Ovary (tissue), 9 donors: ENCODE results near the gene CTNNBIP1. TPM values are rescaled to one million over a fixed set of nuclear protein-coding genes. Genes with fewer than 3 reads are reported as not detected.

Source experiments
- DNase-seq, 5 donors: peaks; one replicate each; pipeline ENCODE4 v3.0.0-alpha.2; 2019 to 2020
- H3K27ac ChIP-seq, 2 donors: fragments of 200-600 bp; one replicate each; pipeline versions ENCODE4 v1.5.1 to v1.8.0; 2019 to 2022
- H3K27me3 ChIP-seq: fragments of 200-600 bp; one replicate; pipeline ENCODE4 v1.8.0; 2022
- H3K36me3 ChIP-seq: fragments of 200-600 bp; sonication (generic); one replicate; pipeline ENCODE4 v1.5.1; 2019
- H3K4me1 ChIP-seq: one replicate; pipeline ENCODE4 v1.8.1; 2013; ENCODE audit warnings: mild to moderate bottlenecking, moderate library complexity; ENCODE audit not compliant: insufficient read depth
- H3K4me3 ChIP-seq: fragments of 200-600 bp; sonication (generic); one replicate; pipeline ENCODE4 v1.5.1; 2017
- H3K9me3 ChIP-seq, 2 donors: fragments of 200-600 bp in 1 of 2; sonication (generic) in 1 of 2; one replicate each; pipeline versions ENCODE4 v1.5.1 to v1.8.1; 2013 to 2019; ENCODE audit warnings: mild to moderate bottlenecking in 1 of 2, moderate library complexity in 1 of 2
- EP300 ChIP-seq: sonication (generic); formaldehyde crosslinking; IDR thresholded peaks from one replicate; pipeline ENCODE4 v1.6.1; 2017; ENCODE audit warnings: antibody characterized with exemption
- POLR2A ChIP-seq: fragments of 450-650 bp; IDR thresholded peaks from one replicate; pipeline ENCODE4 v1.6.1; 2017; ENCODE audit warnings: antibody characterized with exemption, mild to moderate bottlenecking, moderate library complexity
- WGBS, 3 donors: extraction: QIAGEN DNeasy Blood & Tissue Kit in 1 of 3; methylation state at CpG; one replicate each; pipeline versions ENCODE4 v1.1.5 to v1.1.7; 2013 to 2017; 5-methylcytosine and 5-hydroxymethylcytosine counted together
- intact Hi-C, 4 donors: fragments of 100-400 bp; cut with DNase I; formaldehyde crosslinking; loops; one replicate each; pipeline versions ENCODE4 v1.11.0 to v1.15.1; 2022 to 2023
- polyA plus RNA-seq, 2 donors: library from polyadenylated mRNA; stranded (reverse); fragments of 200-250 nt in 1 of 2; fragments of 350-450 nt in 1 of 2; fragmentation: Illumina TruSeq in 1 of 2; extraction: RNeasy Lipid Tissue Mini Kit (QIAGEN cat#74804) in 1 of 2; gene quantifications; one replicate each; pipeline ENCODE4 v1.2.3, GENCODE V29; 2013 to 2014
- total RNA-seq, 7 donors: library from RNA; depleted of rRNA in 2 of 7; stranded (reverse); fragments of >200 nt in 2 of 7; fragmentation: NEBNext Ultra II Directional in 3 of 7; extraction: Animal tissue kit (Norgen Biotek cat#: 25700) in 3 of 7; gene quantifications; one replicate each; pipeline versions ENCODE4 v1.1.0 to v1.2.4, GENCODE V29; 2016 to 2023
- TF ChIP-seq, protein P1 (sequence below), 3 donors: fragments of 450-650 bp in 2 of 3; fragments of 200-600 bp in 1 of 3; IDR thresholded peaks; one replicate each; pipeline versions ENCODE4 v1.5.1 to v1.8.0; 2016 to 2022; ENCODE audit warnings: antibody characterized with exemption in 3 of 3, mild to moderate bottlenecking in 1 of 3
- donor health status: DM: no; HTN: no; CAD: no; lungs with moderate emphysema.
- donor health status: DM: no; HTN: no; CAD: no.
- donor health status: Bipolar disorder and iron deficiency.
- donor health status: DM: yes; HTN: yes; CAD: no.
- donor health status: DM: no; HTN: no; CAD: no.
- donor health status: DM: yes; HTN: yes; CAD: no.

The CTNNBIP1 gene
- total and polyA plus RNA-seq, 9 donors: 10.4 to 28.5 (median 20.7) TPM

DNA sequence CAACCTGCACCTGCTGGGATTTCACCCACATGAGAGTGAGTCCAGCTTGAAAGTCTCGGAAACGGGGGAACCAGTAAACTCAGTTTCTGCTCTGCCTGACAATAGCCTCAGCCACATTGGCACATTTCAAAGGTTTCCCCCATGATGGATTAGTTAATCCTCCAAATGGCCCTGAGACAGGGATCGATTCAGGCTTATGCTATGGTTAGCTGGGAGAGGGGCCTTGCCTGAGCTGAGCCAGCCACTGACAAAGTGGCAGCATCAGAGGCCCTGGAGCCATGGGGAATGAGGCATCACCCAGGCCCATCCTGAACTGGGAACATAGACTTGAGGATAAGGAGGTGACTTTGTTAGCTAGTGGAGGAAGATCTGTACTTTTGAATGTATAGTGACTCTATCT is 83.5 kb downstream of the CTNNBIP1 start:
- H3K27ac ChIP-seq: no peak overlapping the region
- peak in 1 of 5 donors; percentile 25 for DNase-seq
- H3K27me3 ChIP-seq: no peaks in the 10 kb centered on the region
- no peak overlapping the region for H3K4me3 ChIP-seq
- H3K4me1 ChIP-seq: no peaks in the 10 kb centered on the region
- intact Hi-C loops: no loop called here
- 74 to 91% (median 78%) methylated on average over 3 of the region's 3 CpGs for WGBS, 3 donors
- no peaks in the 10 kb centered on the region for H3K36me3 ChIP-seq
- no peak for TF ChIP-seq POLR2A
- no peak for TF ChIP-seq EP300
- TF ChIP-seq, protein P1, sequence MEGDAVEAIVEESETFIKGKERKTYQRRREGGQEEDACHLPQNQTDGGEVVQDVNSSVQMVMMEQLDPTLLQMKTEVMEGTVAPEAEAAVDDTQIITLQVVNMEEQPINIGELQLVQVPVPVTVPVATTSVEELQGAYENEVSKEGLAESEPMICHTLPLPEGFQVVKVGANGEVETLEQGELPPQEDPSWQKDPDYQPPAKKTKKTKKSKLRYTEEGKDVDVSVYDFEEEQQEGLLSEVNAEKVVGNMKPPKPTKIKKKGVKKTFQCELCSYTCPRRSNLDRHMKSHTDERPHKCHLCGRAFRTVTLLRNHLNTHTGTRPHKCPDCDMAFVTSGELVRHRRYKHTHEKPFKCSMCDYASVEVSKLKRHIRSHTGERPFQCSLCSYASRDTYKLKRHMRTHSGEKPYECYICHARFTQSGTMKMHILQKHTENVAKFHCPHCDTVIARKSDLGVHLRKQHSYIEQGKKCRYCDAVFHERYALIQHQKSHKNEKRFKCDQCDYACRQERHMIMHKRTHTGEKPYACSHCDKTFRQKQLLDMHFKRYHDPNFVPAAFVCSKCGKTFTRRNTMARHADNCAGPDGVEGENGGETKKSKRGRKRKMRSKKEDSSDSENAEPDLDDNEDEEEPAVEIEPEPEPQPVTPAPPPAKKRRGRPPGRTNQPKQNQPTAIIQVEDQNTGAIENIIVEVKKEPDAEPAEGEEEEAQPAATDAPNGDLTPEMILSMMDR (IDR thresholded peaks at IDR 0.05): no peak
- H3K9me3 ChIP-seq: no peaks in the 10 kb centered on the region

DNA sequence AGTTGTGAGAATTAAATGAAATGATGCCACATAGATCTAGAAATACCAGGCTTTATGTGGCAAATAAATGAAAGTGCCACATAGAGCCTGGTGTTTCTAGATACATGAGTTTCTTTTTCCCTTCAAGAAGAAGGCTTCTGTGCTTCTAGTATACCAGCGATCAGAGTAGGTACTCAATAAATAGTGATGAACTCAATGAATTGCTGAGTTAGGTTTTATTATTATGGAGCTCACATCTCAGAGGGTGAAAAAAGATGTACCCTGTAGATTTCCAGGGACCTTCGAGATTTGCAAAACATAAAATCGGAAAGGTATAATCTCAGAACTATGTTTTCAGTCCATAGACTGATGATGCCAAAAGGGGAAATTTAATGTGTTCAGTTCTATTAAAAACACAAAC is 84.0 kb downstream of the CTNNBIP1 start:
- intact Hi-C loops: no loop called here
- DNase-seq: no peak
- H3K9me3 ChIP-seq: no peaks in the 10 kb centered on the region
- H3K27me3 ChIP-seq: no peaks in the 10 kb centered on the region
- H3K4me3 ChIP-seq: no peak overlapping the region
- 51 to 62% (median 61%) methylated on average over 3 of the region's 3 CpGs for WGBS, 3 donors
- peak overlapping the region in 1 of 2 donors; percentile 93 for H3K27ac ChIP-seq
- no peaks in the 10 kb centered on the region for H3K36me3 ChIP-seq
- TF ChIP-seq, protein P1 (IDR thresholded peaks at IDR 0.05): no peak
- TF ChIP-seq EP300 (no peak), POLR2A (no peak)
- H3K4me1 ChIP-seq: no peaks in the 10 kb centered on the region

DNA sequence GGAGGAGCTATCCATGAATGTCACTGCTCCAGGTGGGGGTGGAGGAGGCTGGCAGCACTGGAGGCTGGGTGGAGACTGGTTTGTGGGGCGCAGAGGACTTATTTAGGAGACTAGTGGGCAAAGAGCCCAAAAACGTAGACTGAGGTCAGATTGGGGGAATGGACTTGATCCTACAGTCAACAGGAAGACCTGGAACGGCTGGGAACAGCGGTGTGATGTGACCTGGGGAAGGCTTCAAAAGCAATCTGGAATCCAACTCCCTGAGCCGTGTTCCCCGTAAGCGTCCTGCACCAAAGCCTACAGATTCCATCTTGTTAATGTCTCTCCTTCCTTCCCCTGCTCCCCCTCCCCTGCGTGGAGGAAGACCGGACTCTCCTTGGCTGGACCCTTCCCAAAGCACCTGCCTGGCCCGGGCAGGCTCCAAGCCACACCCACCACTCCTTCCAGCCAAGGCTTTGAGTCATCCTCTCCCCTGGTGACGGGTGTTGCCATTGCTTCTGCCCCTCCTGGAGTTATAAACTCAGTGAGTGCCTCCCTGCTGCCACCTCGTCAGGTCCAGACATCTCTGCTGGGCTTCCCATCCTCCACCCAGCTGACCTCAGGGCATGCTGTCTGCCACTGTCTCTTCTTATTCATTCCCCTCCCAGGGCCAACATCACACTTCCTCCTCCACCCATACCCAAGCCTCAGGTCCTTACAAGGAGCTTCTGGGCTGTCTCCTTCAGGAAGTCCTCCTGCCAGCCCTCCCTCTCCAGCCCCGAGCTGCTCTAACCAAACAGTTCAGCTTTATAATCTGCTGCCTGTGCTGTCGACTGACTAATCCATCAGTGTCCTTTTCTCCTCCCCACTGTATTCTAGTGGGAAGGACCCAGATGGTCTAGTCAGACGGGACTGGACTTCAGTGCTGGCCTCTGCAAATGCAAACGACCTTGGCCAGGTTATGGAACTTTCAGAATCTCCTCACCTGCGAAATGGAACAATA is 84.7 kb downstream of the CTNNBIP1 start:
- TF ChIP-seq, protein P1 (IDR thresholded peaks at IDR 0.05): no peak
- TF ChIP-seq POLR2A (no peak), EP300 (no peak)
- Histone ChIP-seq H3K27ac (peak overlapping the region; percentile 49 to 93), H3K27me3 (no peaks in the 10 kb centered on the region), H3K4me1 (no peaks in the 10 kb centered on the region), H3K4me3 (no peak overlapping the region), H3K36me3 (no peaks in the 10 kb centered on the region), H3K9me3 (no peaks in the 10 kb centered on the region)
- DNase-seq: peak; percentile 69 to 76 (median 72)
- intact Hi-C loops: no loop called here
- WGBS, 3 donors: 12 to 16% (median 12%) methylated on average over 17 of the region's 17 CpGs

DNA sequence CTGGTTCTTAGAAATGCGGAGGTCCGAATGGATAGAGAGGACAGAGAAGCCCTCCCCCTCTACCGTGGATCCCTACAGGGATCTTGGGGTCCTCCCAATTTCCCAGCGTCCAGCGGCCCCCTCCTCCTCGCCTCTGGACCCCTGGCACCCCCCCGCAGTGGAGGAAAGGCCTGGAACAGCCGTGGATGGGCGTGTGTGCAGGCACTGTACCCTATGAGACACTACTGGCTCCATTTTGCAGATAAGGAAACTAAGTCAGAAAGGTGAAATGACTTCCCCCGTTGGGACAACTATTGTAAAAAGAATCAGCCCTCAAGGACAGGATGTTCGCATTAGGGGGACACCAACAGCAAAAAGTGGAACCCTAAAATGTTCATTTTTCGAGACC is 85.4 kb downstream of the CTNNBIP1 start:
- Histone ChIP-seq H3K4me1 (no peaks in the 10 kb centered on the region), H3K9me3 (no peaks in the 10 kb centered on the region), H3K4me3 (peak overlapping the region; percentile 94), H3K27me3 (no peaks in the 10 kb centered on the region), H3K27ac (peak overlapping the region; percentile 81 to 93), H3K36me3 (no peaks in the 10 kb centered on the region)
- peak in 1 of 5 donors; percentile 44 for DNase-seq
- intact Hi-C loops: no loop called here
- 19 to 24% (median 19%) methylated on average over 12 of the region's 12 CpGs for WGBS, 3 donors
- TF ChIP-seq, protein P1 (IDR thresholded peaks at IDR 0.05): no peak
- TF ChIP-seq EP300 (no peak), POLR2A (no peak)
